ENCODE data around the gene SRP54. TPM values are rescaled to one million over a fixed set of nuclear protein-coding genes. Genes with fewer than 3 reads are reported as not detected.
A peak's percentile ranks its signal among the peaks of the same experiment; 100 is the strongest.
"Not testable (repeated sequence)": the region's sequence is repeated elsewhere in the genome, so short reads cannot be mapped to it uniquely, and the experiment has no call there.

The SRP54 gene
- total RNA-seq, result 10 to 100 TPM; 56.3 to 63.5 TPM

GRCh38 chr14:34982421-34983147 is at the start of gene SRP54:
TSS of gene SRP54 (plus strand) at chr14:34982992. CDS start at chr14:34996710, 13,718 bp downstream.
- Mint-ChIP-seq H3K4me3 (no peak within 1 kb of the TSS), H3K27me3 (no peaks in the 10 kb centered on the region), H3K4me1 (peaks cover 17% of the 10 kb centered on the region), H3K27ac (no peak within 1 kb of the TSS), H3K36me3 (peaks cover 14% of the 10 kb centered on the region), H3K9me3 (ENCODE audit: low read depth) (no peaks in the 10 kb centered on the region)
- peak; percentile 100 for DNase-seq
- CTCF ChIA-PET, result interaction anchor here (0.6 to 1.5 kb wide), 3 partner anchors 64 to 430 kb away, joined by 3 to 5 read pairs (median 4); partner anchors contain the start of genes FAM177A1 and NFKBIA
- ATAC-seq, result peak; percentile 91

DNA sequence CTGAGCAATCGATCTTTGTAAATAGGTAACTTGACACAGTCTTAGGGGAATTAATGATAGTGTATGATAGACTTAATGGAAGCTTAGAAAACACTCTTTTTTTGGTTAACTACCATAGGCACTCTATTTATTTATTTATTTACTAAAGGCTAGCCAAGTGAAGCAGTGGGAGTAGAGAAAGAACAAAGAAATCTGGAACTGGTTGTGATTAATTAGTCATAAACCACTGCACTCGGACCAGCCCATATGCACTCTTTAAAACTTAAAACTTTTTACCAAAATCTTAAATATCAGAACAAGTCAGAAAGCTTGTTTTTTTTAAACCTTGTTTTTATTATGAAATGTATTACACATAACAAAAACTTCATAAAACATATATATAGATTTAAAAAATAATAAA is 49.5 kb upstream of the SRP54 start:
- Mint-ChIP-seq H3K9me3 (ENCODE audit: low read depth) (no peaks in the 10 kb centered on the region), H3K36me3 (peaks cover 4% of the 10 kb centered on the region), H3K4me1 (peaks cover 21% of the 10 kb centered on the region), H3K27me3 (no peaks in the 10 kb centered on the region), H3K27ac (no peak overlapping the region), H3K4me3 (no peak overlapping the region)
- ATAC-seq (no peak), DNase-seq (no peak)
- CTCF ChIA-PET, result interaction anchor here (0.6 to 1.9 kb wide), 4 partner anchors 14 to 113 kb away, joined by 3 to 4 read pairs (median 3); partner anchors contain the start of gene FAM177A1

- CTCF ChIA-PET, result interaction anchor here (0.8 kb wide), 1 partner anchor 24 kb away, joined by 4 read pairs; no protein-coding TSS in a partner anchor
- no peak overlapping the region for H3K27ac Mint-ChIP-seq
- ATAC-seq, result no peak
Observed at GRCh38 chr14:34935488-34935887, 47.3 kb upstream of the SRP54 start.

GRCh38 chr14:34937442-34937841 is 45.4 kb upstream of the SRP54 start:
- CTCF ChIA-PET, result no interaction called here
- Mint-ChIP-seq H3K27me3 (no peaks in the 10 kb centered on the region), H3K27ac (no peak overlapping the region), H3K9me3 (ENCODE audit: low read depth) (no peaks in the 10 kb centered on the region), H3K4me3 (no peak overlapping the region), H3K4me1 (peaks cover 3% of the 10 kb centered on the region), H3K36me3 (peaks cover 10% of the 10 kb centered on the region)
- no peak for DNase-seq
- ATAC-seq, result no peak

More at GRCh38 chr14:34935488-34935887, 47.3 kb upstream of the SRP54 start:
- H3K9me3 Mint-ChIP-seq (ENCODE audit: low read depth), result no peaks in the 10 kb centered on the region
- no peak overlapping the region for H3K4me3 Mint-ChIP-seq
- no peaks in the 10 kb centered on the region for H3K27me3 Mint-ChIP-seq
- peaks cover 12% of the 10 kb centered on the region for H3K4me1 Mint-ChIP-seq
- H3K36me3 Mint-ChIP-seq, result peaks cover 6% of the 10 kb centered on the region
- DNase-seq, result no peak

DNA sequence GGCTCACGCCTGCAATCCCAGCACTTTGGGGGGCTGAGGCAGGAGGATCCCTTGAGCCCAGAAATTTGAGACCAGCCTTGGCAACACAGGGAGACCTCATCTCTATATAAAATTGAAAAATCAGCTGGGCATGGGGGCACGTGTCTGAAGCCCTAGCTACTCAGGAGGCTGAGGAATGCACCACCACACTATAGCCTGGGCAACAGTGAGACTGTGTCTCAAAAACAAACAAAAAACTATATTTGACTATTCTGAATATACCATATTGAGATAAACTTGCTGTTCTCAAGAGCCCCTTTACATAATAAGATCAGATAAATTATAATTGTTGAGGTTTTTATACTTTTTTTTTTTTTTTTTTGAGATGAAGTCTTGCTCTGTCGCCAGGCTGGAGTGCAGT is 44.9 kb upstream of the SRP54 start:
- CTCF ChIA-PET, result no interaction called here
- Mint-ChIP-seq H3K27ac (no peak overlapping the region), H3K27me3 (no peaks in the 10 kb centered on the region), H3K9me3 (ENCODE audit: low read depth) (no peaks in the 10 kb centered on the region), H3K4me1 (peaks cover 3% of the 10 kb centered on the region), H3K36me3 (peaks cover 10% of the 10 kb centered on the region), H3K4me3 (no peak overlapping the region)
- ATAC-seq, result no peak
- no peak for DNase-seq

GRCh38 chr14:34943506-34943905 is 39.3 kb upstream of the SRP54 start:
- Mint-ChIP-seq H3K27ac (no peak overlapping the region), H3K4me3 (no peak overlapping the region), H3K36me3 (peaks cover 22% of the 10 kb centered on the region), H3K9me3 (ENCODE audit: low read depth) (peaks cover 4% of the 10 kb centered on the region), H3K4me1 (no peaks in the 10 kb centered on the region), H3K27me3 (no peaks in the 10 kb centered on the region)
- DNase-seq, result no peak
- CTCF ChIA-PET, result no interaction called here
- ATAC-seq, result no peak

GRCh38 chr14:34944744-34945143 is 38.0 kb upstream of the SRP54 start:
- H3K4me1 Mint-ChIP-seq, result no peaks in the 10 kb centered on the region
- H3K27ac Mint-ChIP-seq, result no peak overlapping the region
- CTCF ChIA-PET, result no interaction called here
- H3K27me3 Mint-ChIP-seq, result no peaks in the 10 kb centered on the region
- DNase-seq (no peak), ATAC-seq (no peak)
- H3K9me3 Mint-ChIP-seq (ENCODE audit: low read depth), result peaks cover 4% of the 10 kb centered on the region
- H3K36me3 Mint-ChIP-seq, result peaks cover 23% of the 10 kb centered on the region
- no peak overlapping the region for H3K4me3 Mint-ChIP-seq

GRCh38 chr14:34946699-34947098 is 36.1 kb upstream of the SRP54 start:
- peaks cover 4% of the 10 kb centered on the region for H3K9me3 Mint-ChIP-seq (ENCODE audit: low read depth)
- no peaks in the 10 kb centered on the region for H3K27me3 Mint-ChIP-seq
- DNase-seq (no peak), ATAC-seq (no peak)
- H3K36me3 Mint-ChIP-seq, result peaks cover 26% of the 10 kb centered on the region
- no peak overlapping the region for H3K4me3 Mint-ChIP-seq
- H3K4me1 Mint-ChIP-seq, result no peaks in the 10 kb centered on the region
- CTCF ChIA-PET, result no interaction called here
- no peak overlapping the region for H3K27ac Mint-ChIP-seq

- H3K27ac Mint-ChIP-seq, result no peak overlapping the region
- DNase-seq (no peak), ATAC-seq (no peak)
- CTCF ChIA-PET, result interaction anchor here (1.0 kb wide), 1 partner anchor 30 kb away, joined by 3 read pairs; no protein-coding TSS in a partner anchor
- peaks cover 22% of the 10 kb centered on the region for H3K36me3 Mint-ChIP-seq
- no peaks in the 10 kb centered on the region for H3K9me3 Mint-ChIP-seq (ENCODE audit: low read depth)
- H3K4me1 Mint-ChIP-seq, result no peaks in the 10 kb centered on the region
- no peak overlapping the region for H3K4me3 Mint-ChIP-seq
- no peaks in the 10 kb centered on the region for H3K27me3 Mint-ChIP-seq
Observed at GRCh38 chr14:34951286-34951685, 31.5 kb upstream of the SRP54 start.

GRCh38 chr14:34956931-34957330 is 25.9 kb upstream of the SRP54 start:
- CTCF ChIA-PET, result interaction anchor here (1.0 kb wide), 1 partner anchor 24 kb away, joined by 3 read pairs; no protein-coding TSS in a partner anchor
- Mint-ChIP-seq H3K36me3 (peaks cover 34% of the 10 kb centered on the region), H3K4me1 (no peaks in the 10 kb centered on the region), H3K4me3 (no peak overlapping the region), H3K9me3 (ENCODE audit: low read depth) (no peaks in the 10 kb centered on the region), H3K27me3 (no peaks in the 10 kb centered on the region), H3K27ac (no peak overlapping the region)
- ATAC-seq, result no peak
- no peak for DNase-seq

GRCh38 chr14:34957771-34958286 is 25.0 kb upstream of the SRP54 start:
- no peaks in the 10 kb centered on the region for H3K4me1 Mint-ChIP-seq
- DNase-seq (no peak), ATAC-seq (no peak)
- H3K27me3 Mint-ChIP-seq, result no peaks in the 10 kb centered on the region
- no peak overlapping the region for H3K27ac Mint-ChIP-seq
- H3K4me3 Mint-ChIP-seq, result no peak overlapping the region
- CTCF ChIA-PET, result interaction anchor here (1.0 kb wide), 1 partner anchor 23 kb away, joined by 3 read pairs; no protein-coding TSS in a partner anchor
- H3K36me3 Mint-ChIP-seq, result peaks cover 30% of the 10 kb centered on the region
- no peaks in the 10 kb centered on the region for H3K9me3 Mint-ChIP-seq (ENCODE audit: low read depth)

DNA sequence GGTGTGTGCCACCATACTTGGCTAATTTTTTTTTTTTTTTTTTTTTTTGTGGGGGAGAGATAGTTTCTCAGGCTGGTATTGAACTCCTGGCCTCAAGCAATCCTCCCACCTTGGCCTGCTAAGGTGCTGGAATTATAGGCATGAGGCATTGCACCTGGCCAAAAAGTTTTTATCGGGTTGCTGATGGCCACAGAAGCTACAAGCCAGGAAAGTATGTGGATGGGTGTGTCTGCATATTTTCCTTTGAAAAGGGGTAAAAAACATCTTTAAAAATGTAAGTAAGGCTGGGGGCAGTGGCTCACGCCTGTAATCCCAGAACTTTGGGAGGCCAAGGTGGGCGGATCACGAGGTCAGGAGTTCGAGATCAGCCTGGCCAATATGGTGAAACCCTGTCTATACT is 20.7 kb upstream of the SRP54 start:
- CTCF ChIA-PET; H3K4me3 Mint-ChIP-seq; H3K27me3 Mint-ChIP-seq; H3K9me3 Mint-ChIP-seq (ENCODE audit: low read depth); DNase-seq; H3K4me1 Mint-ChIP-seq; ATAC-seq; H3K27ac Mint-ChIP-seq: not testable (repeated sequence)
- peaks cover 26% of the 10 kb centered on the region for H3K36me3 Mint-ChIP-seq

GRCh38 chr14:34964977-34965764 is 17.6 kb upstream of the SRP54 start:
- CTCF ChIA-PET, result no interaction called here
- H3K27ac Mint-ChIP-seq, result no peak overlapping the region
- no peak for ATAC-seq
- no peaks in the 10 kb centered on the region for H3K9me3 Mint-ChIP-seq (ENCODE audit: low read depth)
- no peak for DNase-seq
- peaks cover 24% of the 10 kb centered on the region for H3K36me3 Mint-ChIP-seq
- no peaks in the 10 kb centered on the region for H3K27me3 Mint-ChIP-seq
- H3K4me1 Mint-ChIP-seq, result peaks cover 14% of the 10 kb centered on the region
- no peak overlapping the region for H3K4me3 Mint-ChIP-seq

Measured in activated CD8-positive, alpha-beta memory T cell treated with anti-CD3 and anti-CD28 coated beads, Interleukin-2, amount 10 ng/mL, durations not matched to agents 7 days and 5 days (primary cell).